H9 (cell line): ENCODE data around the gene EIF4A3. TPM values are rescaled to one million over a fixed set of nuclear protein-coding genes. Genes with fewer than 3 reads are reported as not detected.

Source experiments
- DNase-seq: peaks from one replicate; pipeline ENCODE4 v3.0.0-alpha.2; 2017
- H2AFZ ChIP-seq: one replicate; pipeline ENCODE4 v1.6.1; 2013; ENCODE audit warnings: mild to moderate bottlenecking, low read length, control low read depth, moderate library complexity
- H2AK5ac ChIP-seq: 2 replicates; pipeline ENCODE4 v1.6.1; 2013; ENCODE audit warnings: low read length, control low read depth, mixed read lengths; ENCODE audit not compliant: insufficient read length
- H2BK120ac ChIP-seq: one replicate; pipeline ENCODE4 v1.6.1; 2013; ENCODE audit warnings: low read depth, mild to moderate bottlenecking, low read length, control low read depth, inconsistent platforms; ENCODE audit not compliant: poor library complexity, severe bottlenecking
- H2BK12ac ChIP-seq: 2 replicates; pipeline ENCODE4 v1.6.1; 2013; ENCODE audit warnings: low read length, control low read depth, mixed read lengths, low read depth; ENCODE audit not compliant: insufficient read length
- H2BK15ac ChIP-seq: 2 replicates; pipeline ENCODE4 v1.6.1; 2013; ENCODE audit warnings: low read depth, low read length, control low read depth
- H2BK20ac ChIP-seq: one replicate; pipeline ENCODE4 v1.6.1; 2013; ENCODE audit warnings: low read depth, mild to moderate bottlenecking, low read length, control low read depth, inconsistent platforms; ENCODE audit not compliant: poor library complexity, severe bottlenecking
- H2BK5ac ChIP-seq: 2 replicates; pipeline ENCODE4 v1.6.1; 2013; ENCODE audit warnings: low read length, control low read depth, mixed read lengths; ENCODE audit not compliant: insufficient read length
- H3K14ac ChIP-seq: 2 replicates; pipeline ENCODE4 v1.6.1; 2013; ENCODE audit warnings: low read length, control low read depth; ENCODE audit not compliant: insufficient read depth
- H3K18ac ChIP-seq: 2 replicates; pipeline ENCODE4 v1.6.1; 2013; ENCODE audit warnings: low read depth, mild to moderate bottlenecking, mixed read lengths, low read length, control low read depth; ENCODE audit not compliant: insufficient read length
- H3K23ac ChIP-seq: 2 replicates; pipeline ENCODE4 v1.6.1; 2013; ENCODE audit warnings: low read length, control low read depth, mixed read lengths, low read depth; ENCODE audit not compliant: insufficient read length
- H3K23me2 ChIP-seq: 2 replicates; pipeline ENCODE4 v1.6.1; 2013; ENCODE audit warnings: low read depth, mild to moderate bottlenecking, mixed read lengths, low read length, control low read depth; ENCODE audit not compliant: insufficient read length, poor library complexity, severe bottlenecking
- H3K27ac ChIP-seq: 2 replicates; pipeline ENCODE4 v1.5.1; 2013; ENCODE audit warnings: low read length, control low read depth, mixed read lengths, low read depth; ENCODE audit not compliant: insufficient read length
- H3K27me3 ChIP-seq: 2 replicates; pipeline ENCODE4 v1.6.1; 2013; ENCODE audit warnings: low read length, control low read depth, inconsistent platforms; ENCODE audit not compliant: insufficient read depth
- H3K4ac ChIP-seq: 2 replicates; pipeline ENCODE4 v1.6.1; 2013; ENCODE audit warnings: low read depth, mild to moderate bottlenecking, control low read depth, inconsistent platforms, low read length, moderate library complexity
- H3K4me1 ChIP-seq: 2 replicates; pipeline ENCODE4 v1.6.1; 2013; ENCODE audit warnings: low read length, control low read depth, inconsistent platforms; ENCODE audit not compliant: insufficient read depth
- H3K4me2 ChIP-seq: 2 replicates; pipeline ENCODE4 v1.6.1; 2013; ENCODE audit warnings: low read length, control low read depth, mixed read lengths; ENCODE audit not compliant: insufficient read length, insufficient read depth
- H3K56ac ChIP-seq: 2 replicates; pipeline ENCODE4 v1.6.1; 2013; ENCODE audit warnings: low read depth, mild to moderate bottlenecking, mixed read lengths, low read length, control low read depth; ENCODE audit not compliant: insufficient read length
- H3K79me1 ChIP-seq: 2 replicates; pipeline ENCODE4 v1.6.1; 2013; ENCODE audit warnings: low read depth, mild to moderate bottlenecking, moderate library complexity, low read length, control low read depth, inconsistent platforms; ENCODE audit not compliant: insufficient read depth, poor library complexity, severe bottlenecking
- H3K79me2 ChIP-seq: 2 replicates; pipeline ENCODE4 v1.6.1; 2013; ENCODE audit warnings: low read length, control low read depth, inconsistent platforms; ENCODE audit not compliant: insufficient read depth
- H3K9ac ChIP-seq: 2 replicates; pipeline ENCODE4 v1.6.1; 2013; ENCODE audit warnings: low read length, control low read depth, mixed read lengths; ENCODE audit not compliant: insufficient read length; ENCODE audit errors: extremely low read depth
- H3K9me3 ChIP-seq: one replicate; pipeline ENCODE4 v1.6.1; 2013; ENCODE audit warnings: low read depth, low read length, inconsistent platforms; ENCODE audit not compliant: control insufficient read depth
- H3T11ph ChIP-seq: one replicate; pipeline ENCODE4 v1.6.1; 2013; ENCODE audit warnings: mild to moderate bottlenecking, low read length, control low read depth, inconsistent platforms
- H4K20me1 ChIP-seq: one replicate; pipeline ENCODE4 v1.6.1; 2013; ENCODE audit not compliant: control insufficient read depth, insufficient read length, insufficient read depth
- H4K5ac ChIP-seq: 2 replicates; pipeline ENCODE4 v1.6.1; 2013; ENCODE audit warnings: low read depth, mild to moderate bottlenecking, mixed read lengths, low read length, control low read depth; ENCODE audit not compliant: insufficient read length
- H4K8ac ChIP-seq: replicated peaks from 2 replicates; pipeline ENCODE4 v1.6.1; 2013; ENCODE audit warnings: low read length, control low read depth, mixed read lengths, low read depth; ENCODE audit not compliant: insufficient read length
- H4K91ac ChIP-seq: 2 replicates; pipeline ENCODE4 v1.6.1; 2013; ENCODE audit warnings: low read depth, mild to moderate bottlenecking, moderate library complexity, mixed read lengths, low read length, control low read depth; ENCODE audit not compliant: insufficient read length
- H3K27ac Mint-ChIP-seq, 3 experiments: 2 replicates in 2 of 3; 3 replicates in 1 of 3; pipeline ENCODE4 v1.8.0; 2020 to 2021; ENCODE audit warnings: mixed read lengths in 3 of 3, mild to moderate bottlenecking in 1 of 3, moderate library complexity in 1 of 3
- H3K27me3 Mint-ChIP-seq: 2 replicates; pipeline ENCODE4 v1.8.0; 2021; ENCODE audit warnings: low read depth, mild to moderate bottlenecking, moderate library complexity, mixed read lengths
- H3K36me3 Mint-ChIP-seq, 3 experiments: 2 replicates in 2 of 3; 3 replicates in 1 of 3; pipeline ENCODE4 v1.8.0; 2020 to 2021; ENCODE audit warnings: low read depth in 3 of 3, mixed read lengths in 3 of 3; ENCODE audit not compliant: insufficient read depth in 1 of 3
- H3K4me1 Mint-ChIP-seq, 2 experiments: 2 replicates each; pipeline ENCODE4 v1.8.0; 2020; ENCODE audit warnings: mixed read lengths in 2 of 2
- H3K4me3 Mint-ChIP-seq, 2 experiments: 2 replicates in 1 of 2; 3 replicates in 1 of 2; pipeline ENCODE4 v1.8.0; 2020 to 2021; ENCODE audit warnings: mild to moderate bottlenecking in 2 of 2, mixed read lengths in 2 of 2, moderate library complexity in 1 of 2
- H3K9me3 Mint-ChIP-seq, 2 experiments: 2 replicates in 1 of 2; 3 replicates in 1 of 2; pipeline ENCODE4 v1.8.0; 2020; ENCODE audit warnings: mild to moderate bottlenecking in 2 of 2, mixed read lengths in 2 of 2, moderate library complexity in 1 of 2
- WGBS: extraction: QIAGEN DNeasy Blood & Tissue Kit; methylation state at CpG from one replicate; pipeline ENCODE4 v1.1.7; 2013; ENCODE audit warnings: missing lambda C conversion rate, low lambda C conversion rate, mixed read lengths; ENCODE audit not compliant: insufficient read length; ENCODE audit errors: extremely low coverage; 5-methylcytosine and 5-hydroxymethylcytosine counted together
- total RNA-seq: library from RNA; stranded (reverse); gene quantifications from 2 replicates; pipeline ENCODE4 v1.2.1, GENCODE V29; 2021
- TF ChIP-seq, protein P1 (sequence below): fragments of 200-600 bp; sonication (generic); conservative IDR thresholded peaks from 3 replicates; pipeline ENCODE4 v1.8.0; 2021; ENCODE audit warnings: antibody characterized with exemption, mild to moderate bottlenecking

The EIF4A3 gene
- total RNA-seq, 1 experiment from 2014 or later = 162 TPM

DNA sequence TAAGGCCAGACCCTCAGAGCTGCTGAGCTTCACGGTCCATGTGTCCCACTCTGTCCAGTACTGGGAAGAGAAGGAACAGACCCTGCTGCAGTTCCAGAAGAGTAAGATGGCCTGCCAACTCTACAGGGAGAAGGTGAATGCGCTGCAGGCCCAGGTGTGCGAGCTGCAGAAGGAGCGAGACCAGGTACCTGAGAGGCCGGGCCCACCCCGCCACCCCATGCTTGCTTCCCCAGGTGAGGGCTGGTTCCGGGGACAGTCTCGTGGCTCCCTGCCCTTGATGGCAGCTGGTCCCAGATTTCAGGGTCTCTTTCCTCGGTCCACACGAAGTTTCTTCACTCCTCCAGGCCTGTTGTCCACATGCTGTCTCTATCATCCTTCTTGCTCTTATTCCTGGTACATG, 43.8 kb upstream of the EIF4A3 start:
- Histone ChIP-seq H2AFZ (no peak overlapping the region), H2BK5ac (no peak overlapping the region), H3K9ac (no peak overlapping the region), H3K14ac (no peak overlapping the region), H4K91ac (no peak overlapping the region), H3K27me3 (no peaks in the 10 kb centered on the region), H2BK120ac (no peak overlapping the region), H4K5ac (no peak overlapping the region), H3K23me2 (no peaks in the 10 kb centered on the region), H3K56ac (no peak overlapping the region), H3K9me3 (no peaks in the 10 kb centered on the region), H3K4ac (no peak overlapping the region), H3K27ac (no peak overlapping the region), H2BK12ac (no peak overlapping the region), H3K4me1 (no peaks in the 10 kb centered on the region), H3K4me2 (no peak overlapping the region), H4K20me1 (no peaks in the 10 kb centered on the region), H2AK5ac (no peak overlapping the region), H3K79me2 (no peaks in the 10 kb centered on the region), H2BK20ac (no peak overlapping the region), H3T11ph (no peak overlapping the region), H3K18ac (no peak overlapping the region), H3K79me1 (no peaks in the 10 kb centered on the region), H4K8ac (no peak overlapping the region), H2BK15ac (no peak overlapping the region), H3K23ac (no peak overlapping the region)
- no peak overlapping the region for H3K27ac Mint-ChIP-seq
- H3K4me1 Mint-ChIP-seq = peaks cover 0 to 7% of the 10 kb centered on the region in 2 experiments; a peak in 2 of 4 replicates
- TF ChIP-seq, protein P1, sequence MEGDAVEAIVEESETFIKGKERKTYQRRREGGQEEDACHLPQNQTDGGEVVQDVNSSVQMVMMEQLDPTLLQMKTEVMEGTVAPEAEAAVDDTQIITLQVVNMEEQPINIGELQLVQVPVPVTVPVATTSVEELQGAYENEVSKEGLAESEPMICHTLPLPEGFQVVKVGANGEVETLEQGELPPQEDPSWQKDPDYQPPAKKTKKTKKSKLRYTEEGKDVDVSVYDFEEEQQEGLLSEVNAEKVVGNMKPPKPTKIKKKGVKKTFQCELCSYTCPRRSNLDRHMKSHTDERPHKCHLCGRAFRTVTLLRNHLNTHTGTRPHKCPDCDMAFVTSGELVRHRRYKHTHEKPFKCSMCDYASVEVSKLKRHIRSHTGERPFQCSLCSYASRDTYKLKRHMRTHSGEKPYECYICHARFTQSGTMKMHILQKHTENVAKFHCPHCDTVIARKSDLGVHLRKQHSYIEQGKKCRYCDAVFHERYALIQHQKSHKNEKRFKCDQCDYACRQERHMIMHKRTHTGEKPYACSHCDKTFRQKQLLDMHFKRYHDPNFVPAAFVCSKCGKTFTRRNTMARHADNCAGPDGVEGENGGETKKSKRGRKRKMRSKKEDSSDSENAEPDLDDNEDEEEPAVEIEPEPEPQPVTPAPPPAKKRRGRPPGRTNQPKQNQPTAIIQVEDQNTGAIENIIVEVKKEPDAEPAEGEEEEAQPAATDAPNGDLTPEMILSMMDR = no peak
- H3K27me3 Mint-ChIP-seq = peaks cover 8% of the 10 kb centered on the region
- H3K9me3 Mint-ChIP-seq = no peaks in the 10 kb centered on the region
- WGBS = no CpG with 5 or more reads among the region's 10 CpGs
- H3K36me3 Mint-ChIP-seq = no peaks in the 10 kb centered on the region
- peak; percentile 27 for DNase-seq
- no peak overlapping the region for H3K4me3 Mint-ChIP-seq
